ENCODE measurements around the gene CPE. TPM values are rescaled to one million over a fixed set of nuclear protein-coding genes. Genes with fewer than 3 reads are reported as not detected.

CPE gene
- total and polyA plus RNA-seq, 10 of the 15 experiments (the other 5 are each of a cell fraction or from before 2014, with no cell fraction given) = 0.05 to 0.14 TPM; not detected in 8

DNA sequence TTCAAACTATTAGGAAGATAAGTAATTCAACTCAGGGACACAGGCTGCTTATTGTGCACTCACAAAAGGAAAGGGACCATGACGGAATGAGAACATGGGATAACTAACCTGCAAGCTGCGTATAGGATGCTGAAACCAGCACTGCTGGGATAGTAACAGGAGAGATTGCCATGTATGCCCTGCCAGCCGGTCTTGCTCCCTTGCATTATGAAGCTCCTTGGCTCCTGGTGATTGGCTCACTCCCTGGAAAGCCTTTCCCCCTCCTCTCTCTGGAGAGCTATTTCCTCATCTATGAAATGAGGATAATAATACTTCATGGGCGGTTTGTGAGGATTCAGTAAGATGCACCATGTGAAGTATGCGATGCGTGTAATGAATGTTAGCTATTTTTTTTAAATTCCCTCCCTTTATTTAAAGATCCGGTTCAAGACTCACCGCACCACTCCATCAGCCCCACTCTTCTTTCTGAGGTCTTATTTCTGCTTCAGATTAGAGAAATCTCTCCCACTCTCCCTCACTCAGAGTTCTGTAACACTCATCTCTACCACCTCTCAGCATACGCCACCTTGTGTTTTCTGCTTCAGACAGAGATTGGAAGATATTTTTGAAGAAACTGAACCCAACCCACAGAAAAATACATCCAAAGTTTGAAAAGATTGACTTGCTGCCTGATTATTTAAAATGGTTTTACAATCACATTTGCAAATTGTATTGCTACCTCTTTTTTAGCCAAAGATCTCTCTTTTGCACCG lies 33.0 kb upstream of the CPE start:
- Histone ChIP-seq H2AFZ (ENCODE audit: control insufficient read depth, low read depth, low read length) (no peak overlapping the region), H3K27me3 (replicated peaks in 1 of 2; ENCODE audit: control insufficient read depth in 2 of 2, insufficient read depth in 2 of 2, low read length in 1 of 2) (no peaks in the 10 kb centered on the region), H3K9me3 (replicated peaks; ENCODE audit: control insufficient read depth, insufficient read depth, low read length) (no peaks in the 10 kb centered on the region), H3K36me3 (ENCODE audit: control insufficient read depth in 2 of 2, insufficient read depth in 2 of 2, low read length in 1 of 2) (peaks cover 0 to 8% of the 10 kb centered on the region in 2 experiments; a peak in 2 of 4 replicates), H3K27ac (ENCODE audit: control insufficient read depth, insufficient read depth) (no peak overlapping the region), H3K9ac (ENCODE audit: control insufficient read depth, insufficient read depth, low read length) (no peak overlapping the region), H4K20me1 (ENCODE audit: control insufficient read depth, insufficient read depth) (no peaks in the 10 kb centered on the region), H3K4me3 (no peak overlapping the region), H3K4me2 (ENCODE audit: control insufficient read depth, insufficient read depth) (no peak overlapping the region), H3K79me2 (ENCODE audit: control insufficient read depth, insufficient read depth, low read length) (no peaks in the 10 kb centered on the region), H3K4me1 (ENCODE audit: control insufficient read depth, insufficient read depth, low read length) (no peaks in the 10 kb centered on the region)
- ChIA-PET RAD21 (ENCODE audit: unreplicated experiment) (interaction anchor here (1.1 to 2.2 kb wide), 3 partner anchors 10 to 214 kb away, joined by 3 to 9 read pairs (median 3); no protein-coding TSS in a partner anchor), SMC1A (ENCODE audit: uncharacterized antibody, unreplicated experiment) (interaction anchor here (0.7 to 3.8 kb wide), 8 partner anchors 9 to 218 kb away, joined by 3 to 12 read pairs (median 4); no protein-coding TSS in a partner anchor), CTCF (interaction anchor here (0.9 to 10.2 kb wide), 4 partner anchors 10 to 213 kb away, joined by 4 to 98 read pairs (median 6); no protein-coding TSS in a partner anchor), POLR2A (interaction anchor here (0.9 kb wide), 1 partner anchor 13 kb away, joined by 3 read pairs; no protein-coding TSS in a partner anchor)
- in situ Hi-C loops (cut with MboI) (loop anchor here (5.0 kb wide), 1 partner anchor 214 kb away; no protein-coding TSS in a partner anchor), intact Hi-C loops (cut with micrococcal nuclease; ENCODE audit: unreplicated experiment) (loop anchor here (2.0 kb wide), 1 partner anchor 215 kb away; no protein-coding TSS in a partner anchor)
- DNase-seq (ENCODE audit: low read depth, low spot score) (no peak), ATAC-seq (0 out of 3 replicates have a peak, but pooled peaks have one; percentile 14), FAIRE-seq (no peak)
- BruUV-seq (replicated peaks) = no TSS peak
- 91% methylated on average over 10 of the region's 10 CpGs for WGBS (ENCODE audit: insufficient coverage, insufficient replicate concordance, low lambda C conversion rate, missing lambda C conversion rate)
- no peak for TF ChIP-seq NFYA (IDR thresholded peaks at IDR 0.05; ENCODE audit: borderline replicate concordance, low read depth, low read length)
- no peak for TF ChIP-seq POLR2A (IDR thresholded peaks at IDR 0.05; ENCODE audit: low read depth, low read length)
- TF ChIP-seq, protein P1, sequence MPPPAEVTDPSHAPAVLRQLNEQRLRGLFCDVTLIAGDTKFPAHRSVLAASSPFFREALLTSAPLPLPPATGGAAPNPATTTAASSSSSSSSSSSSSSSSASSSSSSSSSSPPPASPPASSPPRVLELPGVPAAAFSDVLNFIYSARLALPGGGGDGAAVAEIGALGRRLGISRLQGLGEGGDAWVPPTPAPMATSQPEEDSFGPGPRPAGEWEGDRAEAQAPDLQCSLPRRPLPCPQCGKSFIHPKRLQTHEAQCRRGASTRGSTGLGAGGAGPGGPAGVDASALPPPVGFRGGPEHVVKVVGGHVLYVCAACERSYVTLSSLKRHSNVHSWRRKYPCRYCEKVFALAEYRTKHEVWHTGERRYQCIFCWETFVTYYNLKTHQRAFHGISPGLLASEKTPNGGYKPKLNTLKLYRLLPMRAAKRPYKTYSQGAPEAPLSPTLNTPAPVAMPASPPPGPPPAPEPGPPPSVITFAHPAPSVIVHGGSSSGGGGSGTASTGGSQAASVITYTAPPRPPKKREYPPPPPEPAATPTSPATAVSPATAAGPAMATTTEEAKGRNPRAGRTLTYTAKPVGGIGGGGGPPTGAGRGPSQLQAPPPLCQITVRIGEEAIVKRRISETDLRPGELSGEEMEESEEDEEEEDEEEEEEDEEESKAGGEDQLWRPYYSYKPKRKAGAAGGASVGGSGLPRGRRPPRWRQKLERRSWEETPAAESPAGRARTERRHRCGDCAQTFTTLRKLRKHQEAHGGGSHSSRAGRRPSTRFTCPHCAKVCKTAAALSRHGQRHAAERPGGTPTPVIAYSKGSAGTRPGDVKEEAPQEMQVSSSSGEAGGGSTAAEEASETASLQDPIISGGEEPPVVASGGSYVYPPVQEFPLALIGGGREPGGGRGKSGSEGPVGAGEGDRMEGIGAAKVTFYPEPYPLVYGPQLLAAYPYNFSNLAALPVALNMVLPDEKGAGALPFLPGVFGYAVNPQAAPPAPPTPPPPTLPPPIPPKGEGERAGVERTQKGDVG (CRISPR knock-in tag; IDR thresholded peaks at IDR 0.05) = no peak
- TF ChIP-seq, protein P2, sequence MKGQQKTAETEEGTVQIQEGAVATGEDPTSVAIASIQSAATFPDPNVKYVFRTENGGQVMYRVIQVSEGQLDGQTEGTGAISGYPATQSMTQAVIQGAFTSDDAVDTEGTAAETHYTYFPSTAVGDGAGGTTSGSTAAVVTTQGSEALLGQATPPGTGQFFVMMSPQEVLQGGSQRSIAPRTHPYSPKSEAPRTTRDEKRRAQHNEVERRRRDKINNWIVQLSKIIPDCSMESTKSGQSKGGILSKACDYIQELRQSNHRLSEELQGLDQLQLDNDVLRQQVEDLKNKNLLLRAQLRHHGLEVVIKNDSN (IDR thresholded peaks at IDR 0.05; ENCODE audit: borderline replicate concordance, extremely low read length, insufficient read depth, low read depth, low read length) = no peak
- no peak for TF ChIP-seq ZZZ3 (IDR thresholded peaks at IDR 0.05; ENCODE audit: control insufficient read depth, insufficient read length, low read depth)
- TF ChIP-seq, protein P3, sequence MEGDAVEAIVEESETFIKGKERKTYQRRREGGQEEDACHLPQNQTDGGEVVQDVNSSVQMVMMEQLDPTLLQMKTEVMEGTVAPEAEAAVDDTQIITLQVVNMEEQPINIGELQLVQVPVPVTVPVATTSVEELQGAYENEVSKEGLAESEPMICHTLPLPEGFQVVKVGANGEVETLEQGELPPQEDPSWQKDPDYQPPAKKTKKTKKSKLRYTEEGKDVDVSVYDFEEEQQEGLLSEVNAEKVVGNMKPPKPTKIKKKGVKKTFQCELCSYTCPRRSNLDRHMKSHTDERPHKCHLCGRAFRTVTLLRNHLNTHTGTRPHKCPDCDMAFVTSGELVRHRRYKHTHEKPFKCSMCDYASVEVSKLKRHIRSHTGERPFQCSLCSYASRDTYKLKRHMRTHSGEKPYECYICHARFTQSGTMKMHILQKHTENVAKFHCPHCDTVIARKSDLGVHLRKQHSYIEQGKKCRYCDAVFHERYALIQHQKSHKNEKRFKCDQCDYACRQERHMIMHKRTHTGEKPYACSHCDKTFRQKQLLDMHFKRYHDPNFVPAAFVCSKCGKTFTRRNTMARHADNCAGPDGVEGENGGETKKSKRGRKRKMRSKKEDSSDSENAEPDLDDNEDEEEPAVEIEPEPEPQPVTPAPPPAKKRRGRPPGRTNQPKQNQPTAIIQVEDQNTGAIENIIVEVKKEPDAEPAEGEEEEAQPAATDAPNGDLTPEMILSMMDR (IDR thresholded peaks at IDR 0.05 in 2 of 3, conservative IDR thresholded peaks at IDR 0.05 in 1 of 3; ENCODE audit: control insufficient read depth in 2 of 3, extremely low read depth in 1 of 3, insufficient read depth in 1 of 3, low read depth in 3 of 3, low read length in 3 of 3) = 0 out of 6 replicates have a peak, but pooled peaks of 2 of the 3 experiments have one; percentile 5
- TF ChIP-seq ZNF217 (IDR thresholded peaks at IDR 0.05) = no peak
- no peak for TF ChIP-seq ASH2L (IDR thresholded peaks at IDR 0.05; ENCODE audit: borderline replicate concordance, low read depth)
- no peak for TF ChIP-seq ESRRA (IDR thresholded peaks at IDR 0.05; ENCODE audit: low read length)
- no peak for TF ChIP-seq GABPA (IDR thresholded peaks at IDR 0.05; ENCODE audit: low read depth)
- TF ChIP-seq, protein P4, sequence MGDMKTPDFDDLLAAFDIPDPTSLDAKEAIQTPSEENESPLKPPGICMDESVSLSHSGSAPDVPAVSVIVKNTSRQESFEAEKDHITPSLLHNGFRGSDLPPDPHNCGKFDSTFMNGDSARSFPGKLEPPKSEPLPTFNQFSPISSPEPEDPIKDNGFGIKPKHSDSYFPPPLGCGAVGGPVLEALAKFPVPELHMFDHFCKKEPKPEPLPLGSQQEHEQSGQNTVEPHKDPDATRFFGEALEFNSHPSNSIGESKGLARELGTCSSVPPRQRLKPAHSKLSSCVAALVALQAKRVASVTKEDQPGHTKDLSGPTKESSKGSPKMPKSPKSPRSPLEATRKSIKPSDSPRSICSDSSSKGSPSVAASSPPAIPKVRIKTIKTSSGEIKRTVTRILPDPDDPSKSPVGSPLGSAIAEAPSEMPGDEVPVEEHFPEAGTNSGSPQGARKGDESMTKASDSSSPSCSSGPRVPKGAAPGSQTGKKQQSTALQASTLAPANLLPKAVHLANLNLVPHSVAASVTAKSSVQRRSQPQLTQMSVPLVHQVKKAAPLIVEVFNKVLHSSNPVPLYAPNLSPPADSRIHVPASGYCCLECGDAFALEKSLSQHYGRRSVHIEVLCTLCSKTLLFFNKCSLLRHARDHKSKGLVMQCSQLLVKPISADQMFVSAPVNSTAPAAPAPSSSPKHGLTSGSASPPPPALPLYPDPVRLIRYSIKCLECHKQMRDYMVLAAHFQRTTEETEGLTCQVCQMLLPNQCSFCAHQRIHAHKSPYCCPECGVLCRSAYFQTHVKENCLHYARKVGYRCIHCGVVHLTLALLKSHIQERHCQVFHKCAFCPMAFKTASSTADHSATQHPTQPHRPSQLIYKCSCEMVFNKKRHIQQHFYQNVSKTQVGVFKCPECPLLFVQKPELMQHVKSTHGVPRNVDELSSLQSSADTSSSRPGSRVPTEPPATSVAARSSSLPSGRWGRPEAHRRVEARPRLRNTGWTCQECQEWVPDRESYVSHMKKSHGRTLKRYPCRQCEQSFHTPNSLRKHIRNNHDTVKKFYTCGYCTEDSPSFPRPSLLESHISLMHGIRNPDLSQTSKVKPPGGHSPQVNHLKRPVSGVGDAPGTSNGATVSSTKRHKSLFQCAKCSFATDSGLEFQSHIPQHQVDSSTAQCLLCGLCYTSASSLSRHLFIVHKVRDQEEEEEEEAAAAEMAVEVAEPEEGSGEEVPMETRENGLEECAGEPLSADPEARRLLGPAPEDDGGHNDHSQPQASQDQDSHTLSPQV (IDR thresholded peaks at IDR 0.05) = no peak

Data from GM12878 (cell line).